ENCODE data around the gene AP1S3.
"Not testable (repeated sequence)": the region's sequence is repeated elsewhere in the genome, so short reads cannot be mapped to it uniquely, and the experiment has no call there.

AP1S3 gene

DNA sequence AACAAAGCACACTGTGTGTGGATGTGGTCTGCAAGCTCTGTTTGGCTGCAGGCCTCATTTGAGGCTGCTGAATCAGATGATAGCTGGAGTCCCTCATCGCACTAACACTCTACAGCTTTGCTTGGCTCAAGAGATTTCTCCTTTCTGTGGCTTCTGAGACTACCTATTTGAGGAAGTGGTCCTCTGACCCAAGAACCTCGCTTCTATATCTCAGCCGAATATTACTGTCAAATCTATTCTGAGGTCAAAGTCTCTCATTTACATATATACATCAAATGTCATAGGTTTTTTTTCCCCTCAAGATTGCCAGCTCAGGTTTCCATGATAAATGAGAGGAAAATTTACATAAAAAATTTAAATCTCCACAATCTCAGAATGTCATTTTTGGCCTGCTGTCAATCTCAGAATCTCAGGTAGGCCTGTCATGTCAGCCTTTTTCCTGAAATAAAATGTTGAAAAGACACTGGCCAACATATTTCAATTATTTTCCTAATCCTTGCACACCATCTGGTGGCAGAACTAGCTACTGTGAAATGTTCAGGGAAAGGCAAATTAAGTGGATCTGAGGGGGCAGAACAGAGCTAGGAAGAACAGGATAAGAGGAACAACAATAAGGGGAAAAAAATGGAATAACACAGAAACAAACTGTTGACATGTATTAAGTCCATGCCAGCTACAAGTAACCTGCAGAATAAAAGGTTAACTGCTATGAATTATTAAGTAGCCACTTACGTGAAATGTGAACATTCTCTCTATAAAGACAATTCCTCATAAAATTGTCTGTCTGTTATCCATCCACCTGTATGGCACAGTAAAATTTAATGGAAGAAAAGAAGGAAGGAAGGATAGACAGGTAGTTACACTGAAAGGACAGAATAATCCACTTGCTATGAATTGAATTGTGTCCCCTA lies 39.3 kb downstream of the AP1S3 start:
- no peak for DNase-seq

DNA sequence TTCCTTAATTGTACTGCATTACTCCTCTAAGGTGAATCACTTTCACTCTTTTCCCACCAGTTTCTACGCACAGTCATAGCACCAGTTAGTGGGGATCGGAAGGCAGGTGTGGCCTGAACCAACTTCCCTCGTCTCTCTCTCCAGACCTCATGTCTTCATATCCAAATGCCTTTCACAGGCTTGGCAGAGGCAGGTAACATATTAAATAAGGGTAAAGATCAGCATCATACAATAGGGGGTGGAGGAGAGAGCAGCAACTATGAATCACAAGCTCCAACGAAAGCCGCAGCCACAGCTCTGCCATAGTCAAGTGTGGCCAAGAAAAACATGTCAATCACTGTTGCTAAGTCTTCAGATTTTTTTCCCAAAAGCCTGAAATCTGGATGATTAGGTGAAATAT lies 40.3 kb downstream of the AP1S3 start:
- DNase-seq = no peak

DNA sequence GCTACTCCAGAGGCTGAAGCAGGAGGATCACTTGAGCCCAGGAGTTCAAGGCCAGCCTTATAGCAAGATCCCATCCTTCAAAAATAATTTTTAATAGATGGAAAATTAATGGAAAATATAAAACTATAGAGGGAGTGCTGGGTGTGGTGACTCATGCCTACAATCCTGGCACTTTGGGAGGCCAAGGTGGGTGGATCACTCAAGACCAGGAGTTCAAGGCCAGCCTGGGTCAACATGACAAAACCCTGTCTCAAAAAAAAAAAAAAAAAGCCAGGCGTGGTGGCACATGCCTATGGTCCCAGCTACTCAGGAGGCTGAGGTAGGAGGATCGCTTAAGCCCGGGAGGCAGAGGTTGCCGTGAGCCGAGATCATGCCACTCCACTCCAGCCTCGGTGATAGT lies 48.0 kb downstream of the AP1S3 start:
- DNase-seq = no peak

DNA sequence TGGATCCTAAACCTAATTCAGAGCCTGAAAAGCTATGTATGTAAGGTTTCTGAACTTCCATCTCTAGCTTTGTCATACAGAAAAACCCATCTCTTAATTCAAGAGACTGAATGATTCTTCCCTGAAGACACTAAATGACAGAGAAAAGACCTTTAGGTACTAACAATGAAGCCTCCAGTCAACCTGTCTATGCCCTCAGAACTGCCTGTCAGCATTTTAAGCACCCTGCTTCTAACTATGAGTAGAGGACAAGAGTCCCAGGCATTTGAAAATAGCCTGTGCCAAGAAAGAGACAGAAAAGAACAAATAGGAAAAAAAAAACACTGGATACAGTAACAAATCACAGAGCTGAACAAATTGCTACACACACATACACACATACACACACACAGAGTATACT lies 48.6 kb downstream of the AP1S3 start:
- no peak for DNase-seq

DNA sequence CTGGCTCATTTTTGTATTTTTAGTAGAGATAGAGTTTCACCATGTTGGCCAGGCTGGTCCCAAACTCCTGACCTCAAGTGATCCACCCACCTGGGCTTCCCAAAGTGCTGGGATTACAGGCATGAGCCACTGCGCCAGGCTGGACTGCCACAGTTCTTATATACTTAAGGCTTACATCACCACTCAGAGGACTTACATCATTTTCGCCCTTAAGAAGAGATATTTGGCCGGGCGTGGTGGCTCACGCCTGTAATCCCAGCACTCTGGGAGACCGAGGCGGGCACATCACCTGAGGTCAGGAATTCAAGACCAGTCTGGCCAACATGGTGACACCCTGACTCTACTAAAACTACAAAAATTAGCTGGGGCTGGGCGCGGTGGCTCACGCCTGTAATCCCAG lies 49.3 kb downstream of the AP1S3 start:
- not testable (repeated sequence) for DNase-seq

DNA sequence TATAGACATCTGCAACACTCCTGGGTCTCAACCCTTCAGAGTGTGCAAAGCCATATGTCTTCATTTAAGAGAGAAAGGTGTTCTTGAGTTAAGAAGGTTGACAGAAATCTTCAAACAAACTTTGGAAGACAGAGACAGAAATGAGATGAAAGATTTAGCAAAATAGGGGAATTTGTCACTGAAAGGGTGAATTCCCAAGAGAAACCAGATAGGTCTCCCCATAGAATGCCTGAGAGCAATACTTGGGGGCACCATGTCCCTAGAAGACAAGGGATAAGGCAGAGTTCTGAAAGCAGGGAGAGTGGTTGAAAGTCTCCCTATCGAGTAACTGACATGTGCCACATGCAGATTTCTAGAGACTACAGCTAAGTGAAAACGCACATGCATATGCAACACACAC lies 50.0 kb downstream of the AP1S3 start:
- DNase-seq = no peak

DNA sequence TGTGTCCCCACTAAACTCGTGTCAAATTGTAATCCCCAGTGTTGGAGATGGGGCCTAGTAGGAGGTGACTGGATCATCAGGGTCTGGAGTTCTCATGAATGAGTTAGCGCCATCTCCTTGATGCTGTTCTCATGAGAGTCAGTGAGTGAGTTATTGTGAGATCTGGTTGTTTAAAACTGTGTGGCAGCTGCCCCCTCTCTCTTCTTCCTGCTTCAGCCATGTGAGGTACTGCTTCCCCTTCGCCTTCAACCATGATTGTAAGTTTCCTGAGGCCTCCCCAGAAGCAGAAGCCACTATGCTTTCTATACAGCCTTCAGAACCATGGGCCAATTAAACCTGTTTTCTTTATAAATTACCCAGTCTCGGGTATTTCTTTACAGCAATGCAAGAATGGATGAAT lies 50.4 kb downstream of the AP1S3 start:
- no peak for DNase-seq

DNA sequence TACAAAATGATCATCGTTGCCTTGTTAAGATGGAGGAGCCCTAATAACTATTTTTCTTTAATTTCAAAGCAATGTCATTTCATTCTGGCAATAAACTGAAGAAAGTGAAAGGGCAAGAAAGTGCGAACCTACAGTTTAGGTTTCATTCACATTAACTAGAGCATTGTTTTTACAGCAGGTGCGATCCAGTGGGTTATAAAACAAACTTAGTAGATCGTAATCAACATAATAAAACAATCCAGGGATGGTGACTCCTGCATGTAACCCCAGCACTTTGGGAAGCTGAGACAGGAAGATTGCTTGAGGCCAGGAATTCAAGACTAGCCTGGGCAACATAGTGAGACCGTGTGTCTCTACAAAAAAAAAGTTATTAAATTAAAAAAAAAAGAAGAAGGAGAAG lies 51.1 kb downstream of the AP1S3 start:
- DNase-seq = no peak

DNA sequence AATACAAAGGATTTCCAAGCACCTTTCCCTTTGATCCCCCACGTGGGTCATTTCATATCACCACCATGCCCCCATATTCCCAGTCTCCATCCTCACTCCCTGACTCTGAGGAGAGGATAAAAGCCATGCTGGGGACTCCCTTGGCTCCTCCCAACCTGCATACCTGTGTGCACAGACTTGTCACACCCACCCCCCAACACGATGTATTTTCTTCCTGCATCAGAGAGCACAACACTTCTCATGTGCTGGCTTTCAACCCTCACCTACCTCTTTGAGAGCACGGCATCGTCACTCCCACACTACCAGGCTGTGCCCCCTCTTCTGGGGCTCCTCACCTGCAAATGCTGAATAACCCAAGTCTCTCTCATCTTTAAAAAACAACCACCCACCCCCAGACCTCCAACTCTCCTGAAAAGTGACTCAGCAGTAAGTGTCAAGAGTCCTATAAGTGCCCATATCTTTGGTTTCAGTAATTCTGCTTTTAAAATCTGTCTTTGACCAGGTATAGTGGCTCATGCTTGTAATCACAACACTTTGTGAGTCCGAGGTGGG lies 53.1 kb downstream of the AP1S3 start:
- DNase-seq = no peak

DNA sequence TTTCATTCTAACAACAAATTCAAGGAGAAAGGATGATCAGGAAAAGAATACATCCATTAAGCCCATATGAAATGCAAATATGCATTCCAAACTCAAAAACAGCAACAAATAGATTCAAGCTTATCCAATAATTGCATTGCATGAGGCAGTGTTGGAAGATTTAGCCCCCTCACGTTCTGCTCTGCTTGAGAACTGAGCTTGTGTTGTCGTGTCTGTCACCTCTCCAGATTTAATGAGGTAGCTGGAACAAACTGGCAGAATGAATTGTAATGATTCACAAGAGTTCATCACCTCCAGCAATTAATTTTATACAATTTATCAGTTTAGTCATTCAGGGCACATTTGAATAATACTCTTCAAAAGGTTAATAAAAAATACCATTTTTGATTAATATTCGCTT lies 54.8 kb downstream of the AP1S3 start:
- no peak for DNase-seq

DNA sequence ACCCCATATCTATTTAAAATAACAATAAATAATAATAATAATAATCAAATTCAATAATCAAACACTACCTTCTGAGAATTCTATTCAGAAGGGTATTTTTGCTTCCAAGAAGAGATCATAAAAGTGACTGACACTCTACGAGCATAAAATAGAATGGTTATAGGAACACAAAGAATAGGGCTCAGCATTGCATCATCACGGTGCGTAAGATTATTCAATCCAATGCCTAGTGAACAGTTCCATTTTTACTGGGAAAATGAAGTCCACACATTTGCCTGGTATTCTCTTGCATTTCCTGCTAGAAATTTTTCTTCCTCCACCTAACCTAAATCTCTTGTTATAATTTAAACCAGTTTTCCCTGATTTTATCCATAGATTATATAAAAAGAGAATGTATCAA lies 55.8 kb downstream of the AP1S3 start:
- DNase-seq = no peak

DNA sequence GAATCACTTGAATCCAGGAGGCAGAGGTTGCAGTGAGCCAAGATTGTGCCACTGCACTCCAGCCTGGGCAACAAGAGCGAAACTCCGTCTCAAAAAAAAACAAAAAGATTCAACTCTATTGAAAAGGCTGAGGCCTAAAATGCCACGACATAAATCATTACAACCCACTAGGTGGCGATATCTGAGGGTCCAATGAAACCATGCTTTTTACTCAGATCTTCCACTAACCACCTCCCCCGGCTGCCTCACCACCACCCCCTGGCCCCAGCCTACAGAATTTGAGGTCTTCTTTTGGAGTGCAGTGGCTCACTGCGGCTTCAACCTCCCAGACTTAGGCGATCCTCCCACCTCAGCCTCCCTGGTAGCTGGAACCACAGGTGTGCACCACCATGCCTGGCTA lies 57.5 kb downstream of the AP1S3 start:
- no peak for DNase-seq

DNA sequence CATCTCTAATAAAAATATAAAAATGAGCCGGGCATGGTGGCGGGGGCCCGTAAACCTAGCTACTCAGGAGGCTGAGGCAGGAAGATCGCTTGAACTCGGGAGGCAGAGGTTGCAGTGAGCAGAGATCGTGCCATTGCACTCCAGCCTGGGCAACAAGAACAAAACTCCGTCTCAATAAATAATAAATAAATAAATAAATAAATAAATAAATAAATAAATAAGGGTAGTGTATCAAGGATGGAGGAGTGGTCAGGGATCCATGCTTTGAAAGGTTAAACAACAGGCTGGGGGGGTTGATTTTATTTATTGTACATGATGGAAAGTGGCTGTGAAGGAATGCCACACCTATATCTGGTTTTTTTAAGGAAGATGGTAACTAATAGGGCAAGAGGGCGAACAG lies 63.2 kb downstream of the AP1S3 start:
- no peak for DNase-seq

DNA sequence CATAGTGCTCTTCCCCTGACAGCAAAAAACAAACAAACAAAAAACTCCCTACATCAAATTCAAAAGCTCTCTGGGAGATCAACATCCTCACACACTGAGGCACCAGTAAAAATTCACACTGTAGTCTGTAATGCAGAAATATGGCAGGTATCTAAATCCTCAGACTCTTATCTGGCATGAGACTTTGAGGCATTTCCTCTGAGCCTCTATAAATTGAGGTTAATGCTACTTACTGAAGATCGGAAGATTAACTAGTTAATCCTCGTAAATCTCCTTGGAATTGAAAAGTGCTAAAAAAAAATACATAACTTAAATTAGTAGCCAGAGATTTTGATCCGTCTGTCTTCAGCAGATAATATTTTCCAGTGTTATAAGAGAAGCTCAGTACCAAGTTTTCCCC lies 65.0 kb downstream of the AP1S3 start:
- no peak for DNase-seq

DNA sequence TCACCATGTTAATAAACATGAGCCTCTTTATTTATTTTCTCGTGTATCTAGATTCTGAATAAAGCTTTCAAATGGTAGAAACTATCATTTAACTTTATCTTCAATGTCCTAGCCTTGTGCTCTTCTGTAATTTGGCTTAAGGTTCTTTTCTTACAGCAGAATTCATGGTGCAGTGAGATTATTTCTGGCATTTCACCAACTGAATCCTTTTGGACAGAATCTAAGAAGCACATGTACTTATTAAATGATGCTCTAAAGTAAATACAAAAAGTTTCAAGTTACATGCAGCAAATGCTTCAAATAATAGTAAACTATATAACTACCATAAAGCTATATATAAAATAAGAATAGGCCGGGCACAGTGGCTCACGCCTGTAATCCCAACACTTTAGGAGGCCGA lies 65.9 kb downstream of the AP1S3 start:
- DNase-seq = no peak

DNA sequence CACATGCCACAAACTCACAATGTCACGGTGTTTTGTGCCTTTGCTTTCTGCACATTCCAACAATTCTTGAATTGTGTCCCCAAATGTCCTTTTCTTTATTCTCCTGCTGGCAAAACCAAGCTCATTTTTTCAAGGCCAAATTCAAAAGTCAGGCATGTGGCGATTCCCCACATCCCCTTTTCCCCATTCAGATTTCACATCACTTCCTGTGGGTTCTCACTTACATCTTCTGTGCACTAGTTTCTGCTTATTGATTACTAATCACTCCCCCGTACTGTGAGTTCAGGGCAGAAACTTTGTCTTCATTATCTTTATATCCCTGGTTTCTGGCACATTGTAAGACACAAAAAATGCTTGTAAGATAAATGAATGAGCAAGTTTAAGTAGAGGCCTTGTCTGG lies 69.2 kb downstream of the AP1S3 start:
- no peak for DNase-seq

DNA sequence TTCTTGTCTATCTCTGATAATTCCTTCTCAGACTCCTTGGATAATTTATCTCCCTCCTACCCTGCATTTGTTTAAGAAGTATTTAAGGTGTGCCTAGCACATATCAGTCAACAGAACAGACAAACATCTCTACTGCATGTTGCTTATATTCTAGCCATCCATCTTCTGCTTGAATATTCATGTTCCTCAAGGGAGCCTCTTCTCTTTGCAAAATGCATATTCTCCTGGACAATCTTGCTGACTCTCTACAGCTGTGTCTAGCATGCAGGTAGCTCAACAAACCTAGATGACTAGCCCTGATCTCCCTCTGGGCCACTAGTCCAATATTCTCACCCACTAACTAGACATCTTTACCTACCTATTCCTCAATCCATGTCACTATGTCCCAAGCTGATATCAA lies 70.0 kb downstream of the AP1S3 start:
- no peak for DNase-seq

DNA sequence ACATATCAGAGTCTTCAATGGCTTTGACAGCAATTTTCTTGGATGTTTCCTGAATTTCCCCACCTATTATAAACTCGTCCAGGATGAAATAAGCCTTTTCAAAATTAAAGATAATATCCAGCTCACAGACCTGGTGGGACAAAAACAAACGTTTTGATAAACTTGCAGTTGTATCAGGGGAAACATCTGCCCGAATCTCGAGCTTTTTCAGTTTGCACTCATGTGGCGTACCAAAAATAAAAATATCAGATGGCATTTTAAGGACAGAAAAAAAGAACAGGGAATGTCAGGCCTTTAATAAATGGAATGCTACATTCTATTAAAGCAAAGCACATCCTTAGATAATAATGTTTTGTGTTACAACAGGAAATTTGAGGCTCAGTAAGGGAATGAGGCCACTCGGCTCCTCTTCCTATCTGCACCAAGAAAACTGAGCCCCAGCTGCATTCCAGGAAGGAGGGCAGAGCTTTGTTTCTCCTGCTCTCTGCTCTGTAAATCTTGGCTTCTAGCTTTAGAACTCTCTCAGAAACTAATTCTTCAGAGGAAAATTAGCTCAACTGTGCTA lies 72.1 kb downstream of the AP1S3 start:
- no peak for DNase-seq

DNA sequence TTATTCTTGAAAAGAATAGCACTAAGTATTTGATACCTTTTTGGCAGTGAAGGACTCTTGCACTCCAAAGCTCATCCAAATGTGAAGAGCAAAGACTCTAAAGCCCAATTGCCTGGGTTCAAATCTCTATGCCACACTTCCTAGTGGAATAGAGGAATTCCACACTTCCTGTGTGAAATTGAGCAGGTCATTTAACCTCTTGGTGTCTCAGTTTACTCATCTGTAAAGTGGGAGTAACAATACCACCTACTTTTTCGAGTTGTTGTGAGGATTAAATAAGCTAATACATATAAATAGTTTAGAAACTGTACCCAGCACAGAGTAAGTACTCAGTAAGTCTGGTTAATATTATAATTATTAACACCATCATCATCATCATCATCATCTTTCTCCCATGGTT lies 72.6 kb downstream of the AP1S3 start:
- no peak for DNase-seq

DNA sequence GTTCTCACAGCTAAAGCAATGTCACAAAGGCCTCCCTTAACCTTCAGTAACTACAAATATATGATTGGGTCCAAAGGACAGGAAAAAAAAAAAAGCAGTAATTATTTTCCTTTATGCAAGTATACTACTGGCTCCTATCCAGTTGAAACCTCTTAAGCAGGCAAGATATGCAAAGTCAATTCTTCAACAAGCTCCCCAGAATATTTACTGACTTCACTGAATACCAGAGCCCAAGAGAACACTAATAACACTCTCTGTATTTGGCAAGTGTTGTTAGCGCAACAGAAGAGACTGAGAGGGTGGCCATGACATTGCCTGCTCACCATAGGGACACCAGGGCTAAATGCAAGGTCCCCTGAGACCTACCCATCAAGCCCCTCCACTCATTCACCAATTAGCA lies 74.5 kb downstream of the AP1S3 start:
- DNase-seq = peak; percentile 79

DNA sequence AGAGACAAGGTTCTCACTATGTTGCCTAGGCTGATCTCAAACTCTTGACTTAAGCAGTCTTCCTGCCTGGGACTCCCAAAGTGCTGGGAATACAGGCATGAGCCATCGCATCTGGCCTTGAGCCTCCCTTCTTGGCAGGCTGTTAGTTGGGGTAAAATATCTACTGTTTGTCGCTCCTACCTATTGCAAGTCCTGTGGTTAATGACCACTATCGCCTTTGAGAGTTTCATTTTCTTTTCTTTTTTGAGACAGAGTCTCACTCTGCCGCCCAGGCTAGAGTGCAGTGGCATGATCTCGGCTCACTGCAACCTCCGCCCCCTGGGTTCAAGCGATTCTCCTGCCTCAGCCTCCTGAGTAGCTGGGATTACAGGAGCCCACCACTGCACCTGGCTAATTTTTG lies 75.6 kb downstream of the AP1S3 start:
- DNase-seq = not testable (repeated sequence)

DNA sequence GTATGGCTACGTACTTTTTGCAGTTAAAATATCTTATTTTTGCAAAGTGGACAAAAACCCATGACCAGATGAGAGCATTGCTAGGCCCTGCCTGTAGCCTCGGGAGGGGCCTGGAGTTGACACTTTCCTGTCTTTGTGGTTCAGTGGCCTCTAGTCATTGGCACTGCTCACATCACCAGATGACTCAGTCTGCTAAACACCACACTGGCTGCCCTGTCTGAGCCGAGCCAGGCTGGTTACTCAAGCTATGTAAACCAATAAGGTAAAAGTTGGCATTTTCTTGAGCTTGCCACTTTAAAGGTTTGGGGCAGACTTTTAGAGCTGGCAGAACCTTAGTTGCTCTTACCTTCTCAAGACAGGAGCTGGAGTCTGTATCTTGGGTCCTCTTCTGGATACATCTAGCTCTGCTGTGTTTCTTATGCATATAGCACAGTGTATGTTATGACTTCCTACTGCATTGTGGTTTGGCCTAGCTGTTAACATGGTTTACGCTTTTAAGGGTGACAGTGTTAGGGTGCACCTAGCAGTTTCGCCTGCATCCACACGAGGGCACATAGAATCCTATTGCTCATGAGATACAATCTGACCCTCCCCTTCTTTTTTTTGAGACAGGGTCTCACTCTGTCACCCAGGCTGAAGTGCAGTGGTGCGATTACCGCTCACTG lies 76.4 kb downstream of the AP1S3 start:
- DNase-seq = no peak

DNA sequence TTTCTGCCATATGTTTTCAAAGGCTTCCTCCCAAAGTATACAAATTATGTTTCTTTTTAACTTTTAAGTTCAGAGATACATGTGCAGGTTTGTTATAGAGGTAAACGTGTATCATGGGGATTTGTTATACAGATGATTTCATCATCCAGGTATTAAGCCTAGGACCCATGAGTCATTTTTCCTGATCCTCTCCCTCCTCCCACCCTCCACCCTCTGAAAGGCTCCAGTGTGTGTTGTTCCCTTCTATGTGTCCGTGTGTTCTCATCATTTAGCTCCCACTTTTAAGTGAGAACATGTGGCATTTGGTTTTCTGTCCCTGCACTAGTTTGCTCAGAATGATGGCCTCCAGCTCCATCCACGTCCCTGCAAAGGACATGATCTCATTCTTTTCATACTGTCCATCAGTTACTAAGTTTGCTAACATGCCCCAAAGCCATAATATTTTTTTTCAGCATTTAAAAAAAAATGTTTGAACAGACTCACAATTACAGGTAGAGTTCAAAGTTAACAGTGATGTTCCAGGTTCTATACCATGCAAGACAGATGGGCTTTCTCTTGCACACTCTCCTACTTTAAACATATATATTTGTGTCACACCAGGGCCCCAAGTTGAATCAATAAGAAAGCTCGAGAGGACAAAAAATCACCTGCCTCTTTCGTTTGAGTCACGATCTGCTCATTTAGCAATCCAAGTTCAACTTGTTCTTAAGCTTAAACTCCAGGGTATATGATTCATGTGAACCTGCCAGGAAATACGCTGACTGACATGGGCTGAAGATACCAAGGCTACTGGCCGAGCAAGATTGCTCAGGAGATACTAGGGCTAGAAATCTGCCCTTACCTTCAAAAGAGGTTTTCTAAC lies 77.6 kb downstream of the AP1S3 start:
- no peak for DNase-seq

All from NCI-H1436 treated with DMSO at 0.1 percent for 48 hours (cell line).